T-helper 1 cell (primary cell): ENCODE measurements around the gene FAM53B.

Source experiments
- DNase-seq, 5 donors: peaks; one replicate each; pipeline ENCODE4 v3.0.0-alpha.2; 2012 to 2020

FAM53B gene

DNA sequence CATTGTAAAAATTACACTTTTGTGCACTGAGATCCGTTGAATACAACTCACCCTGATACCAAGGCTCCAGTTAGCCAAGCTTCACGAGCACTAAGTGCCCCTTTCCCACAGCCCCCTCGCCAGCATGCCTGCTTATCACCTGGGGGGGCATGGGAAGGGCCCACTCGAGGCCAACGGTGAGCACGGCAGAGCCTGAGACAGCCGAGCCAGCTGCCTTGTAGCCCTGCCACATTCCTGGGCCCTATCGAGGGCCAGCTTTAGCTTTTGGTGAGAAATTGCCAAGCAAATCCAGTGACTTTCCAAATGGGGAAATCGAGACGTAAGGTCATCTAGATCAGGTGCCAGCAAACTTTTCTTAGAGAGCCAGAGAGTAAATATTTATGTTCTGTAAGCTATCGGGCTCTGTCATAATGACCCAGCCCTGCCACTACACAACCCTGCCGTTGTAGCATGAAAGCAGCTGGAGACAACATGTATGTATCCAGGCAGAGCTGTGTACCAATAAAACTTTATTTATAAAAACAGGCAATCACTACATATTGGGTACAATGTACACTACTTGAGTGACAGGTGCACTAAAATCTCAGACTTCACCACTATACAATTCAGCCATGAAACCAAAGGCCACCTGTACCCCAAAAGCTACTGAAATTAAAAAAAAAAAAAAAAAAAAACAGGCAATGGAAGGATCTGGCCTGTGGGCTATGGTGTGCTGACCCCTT is 83.6 kb downstream of the FAM53B start:
- DNase-seq: no peak

DNA sequence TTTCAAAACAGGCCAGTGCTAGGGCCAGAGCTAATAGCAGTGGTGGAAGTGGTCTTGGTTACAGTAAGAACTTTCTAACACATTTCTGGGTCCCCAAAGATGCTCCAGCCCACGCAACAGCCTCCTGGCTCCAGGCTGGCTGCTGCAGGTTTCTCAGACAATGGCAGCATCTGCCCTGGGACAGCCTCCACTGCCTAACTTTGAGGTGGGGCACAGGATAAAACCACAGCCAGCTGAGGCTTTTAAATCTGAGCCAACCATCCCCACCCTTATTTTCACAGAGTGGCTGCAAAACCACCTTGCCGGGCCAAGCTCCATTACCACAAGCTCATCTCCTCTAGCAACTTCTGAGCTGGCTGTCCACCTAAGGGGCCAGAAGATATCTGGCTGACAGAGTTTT is 84.8 kb downstream of the FAM53B start:
- peak in 1 of 5 donors; percentile 22 for DNase-seq

DNA sequence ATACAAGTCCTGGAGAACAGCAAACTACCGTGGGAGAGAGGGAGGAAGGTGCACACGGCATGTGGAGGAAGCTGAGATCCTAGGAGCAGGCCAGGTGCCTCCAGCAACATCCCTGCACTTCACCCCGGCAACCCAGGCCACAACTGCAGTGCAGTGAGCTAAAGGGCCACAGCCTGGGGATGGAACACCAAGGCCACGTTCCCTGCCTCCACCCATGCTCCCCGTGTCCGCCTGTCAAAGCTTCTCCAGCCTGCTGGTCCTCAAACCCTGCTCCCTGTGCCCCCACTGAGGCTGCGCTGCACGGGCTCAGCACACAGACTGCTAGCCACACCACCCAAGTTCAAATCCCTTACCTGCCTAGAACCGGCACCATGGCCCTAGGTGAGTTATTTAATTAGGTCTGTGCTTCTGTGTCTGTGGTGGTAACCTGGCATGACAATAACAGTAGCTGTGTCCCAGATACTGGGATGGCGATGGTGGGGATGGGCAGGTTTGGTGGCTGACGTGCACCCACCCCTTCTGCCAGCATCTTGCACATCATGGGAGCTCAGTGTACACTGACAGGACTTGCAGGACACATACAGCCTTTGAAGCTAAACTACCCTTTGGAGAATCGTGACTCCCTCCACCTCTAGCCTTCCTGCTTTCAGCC is 85.5 kb downstream of the FAM53B start:
- DNase-seq: no peak

DNA sequence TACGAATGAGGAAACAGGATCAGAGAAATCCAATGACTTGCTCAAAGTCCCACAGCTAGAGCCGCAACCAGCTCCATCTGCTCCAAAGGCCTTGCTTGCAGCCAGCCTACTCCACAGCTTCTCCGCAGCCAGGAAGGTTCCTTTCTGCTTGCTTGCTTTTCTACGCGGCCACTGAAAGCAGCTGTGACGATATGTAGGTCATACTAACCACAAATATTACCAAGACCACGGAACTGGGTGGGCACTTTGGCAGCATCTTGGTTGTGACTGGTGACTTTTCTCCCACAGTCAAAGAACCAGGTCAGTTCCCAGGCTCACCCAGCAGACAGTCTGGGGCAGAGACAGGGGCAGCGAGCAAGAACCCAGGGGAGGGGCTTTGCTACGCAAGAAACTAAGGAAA is 86.4 kb downstream of the FAM53B start:
- peak in 2 of 5 donors; percentile 30 to 49 for DNase-seq

DNA sequence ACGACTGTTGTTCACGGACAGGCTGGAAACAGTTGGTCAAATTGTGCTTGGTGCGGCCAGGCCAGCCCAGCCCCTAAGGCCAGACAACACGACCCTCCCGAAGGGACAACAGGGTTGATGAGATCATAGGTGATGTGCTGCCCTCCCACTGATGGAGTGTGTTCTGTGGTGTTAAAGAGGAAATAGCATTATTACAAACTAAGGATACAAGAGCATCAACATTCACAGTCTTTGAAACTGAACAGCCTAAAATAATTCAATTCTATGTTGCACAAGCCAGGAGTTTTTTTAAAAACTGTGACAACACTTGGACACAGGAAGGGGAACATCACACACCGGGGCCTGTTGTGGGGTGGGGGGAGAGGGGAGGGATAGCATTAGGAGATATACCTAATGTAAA is 87.6 kb downstream of the FAM53B start:
- DNase-seq: no peak

DNA sequence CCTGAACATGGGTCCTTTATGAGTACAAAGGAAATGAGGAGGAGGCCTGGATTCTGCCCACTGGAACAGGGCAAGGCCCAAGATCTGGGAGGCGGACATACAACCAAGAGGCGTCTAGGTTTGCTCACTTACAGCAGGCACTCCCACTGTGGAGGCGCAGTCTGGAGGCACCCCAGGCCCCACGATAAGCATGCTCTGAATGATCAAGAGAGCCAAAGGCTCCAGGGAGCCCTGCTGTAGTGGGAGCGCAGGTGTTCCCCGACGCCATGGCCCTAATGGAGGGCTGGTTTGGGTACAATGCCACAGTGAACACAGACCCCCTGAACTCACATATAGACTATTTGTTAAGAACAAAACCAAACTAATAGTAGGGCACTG is 88.1 kb downstream of the FAM53B start:
- no peak for DNase-seq

DNA sequence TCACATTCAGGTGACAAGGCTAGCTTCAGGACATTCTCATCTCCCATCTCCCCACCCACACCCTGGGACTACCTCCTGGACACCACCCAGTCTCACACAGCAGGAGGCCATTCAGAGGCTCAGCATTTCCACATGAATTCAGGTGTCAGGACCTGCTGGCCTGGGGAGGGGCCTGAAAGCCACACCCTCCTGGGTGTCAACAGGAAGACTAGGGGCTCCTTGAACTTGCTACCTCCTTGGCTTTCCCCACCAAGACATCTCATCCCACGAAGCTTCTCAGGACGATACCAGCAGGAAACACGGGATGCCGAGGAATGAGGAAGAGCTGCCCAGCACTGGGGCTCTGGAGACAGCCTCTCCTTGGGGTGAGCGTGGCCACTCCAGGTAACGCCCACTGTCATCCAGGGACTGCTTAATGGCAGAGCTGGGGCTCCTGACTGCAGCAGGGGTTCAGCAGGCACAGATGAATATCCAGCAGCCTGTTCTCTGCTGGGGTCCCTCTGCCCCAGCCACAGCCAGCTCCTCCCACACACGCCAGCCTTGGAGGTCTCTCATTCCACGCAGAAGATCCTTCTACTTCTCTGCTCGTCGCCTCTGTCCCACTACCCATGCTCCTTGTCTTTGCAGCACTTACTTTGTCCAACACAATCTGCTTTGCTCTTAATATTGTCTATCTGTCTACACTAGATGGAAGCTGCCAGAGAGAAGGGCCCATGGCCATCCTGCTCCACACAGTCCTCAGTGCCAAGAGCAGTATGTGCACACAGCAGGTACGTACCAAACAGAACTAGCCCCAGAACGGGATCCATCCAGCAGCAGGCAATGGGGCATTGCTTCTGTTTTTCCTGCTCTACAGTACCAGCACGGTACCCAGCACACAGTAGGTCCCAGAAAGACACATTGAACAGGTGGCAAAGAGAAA is 88.7 kb downstream of the FAM53B start:
- no peak for DNase-seq

DNA sequence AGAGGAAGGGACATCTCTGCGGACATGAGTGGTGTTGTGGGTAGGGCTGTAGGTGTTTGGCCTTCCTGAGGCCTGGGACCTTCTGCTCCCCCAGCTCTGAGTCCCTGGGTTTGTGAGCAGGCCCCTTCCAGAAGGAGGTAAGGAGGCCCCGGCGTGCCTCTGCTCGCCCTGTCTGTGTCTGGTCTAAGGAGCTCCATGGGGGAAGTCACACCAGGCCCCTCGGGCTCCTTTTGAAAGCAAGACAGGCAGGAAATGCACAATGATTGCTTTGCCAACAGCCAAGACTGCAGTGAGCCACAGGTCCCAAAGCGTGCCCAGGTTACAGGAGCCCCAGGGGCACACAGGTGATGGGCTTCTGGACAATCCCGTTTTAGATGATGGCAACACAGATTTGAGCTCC is 89.5 kb downstream of the FAM53B start:
- DNase-seq: no peak

DNA sequence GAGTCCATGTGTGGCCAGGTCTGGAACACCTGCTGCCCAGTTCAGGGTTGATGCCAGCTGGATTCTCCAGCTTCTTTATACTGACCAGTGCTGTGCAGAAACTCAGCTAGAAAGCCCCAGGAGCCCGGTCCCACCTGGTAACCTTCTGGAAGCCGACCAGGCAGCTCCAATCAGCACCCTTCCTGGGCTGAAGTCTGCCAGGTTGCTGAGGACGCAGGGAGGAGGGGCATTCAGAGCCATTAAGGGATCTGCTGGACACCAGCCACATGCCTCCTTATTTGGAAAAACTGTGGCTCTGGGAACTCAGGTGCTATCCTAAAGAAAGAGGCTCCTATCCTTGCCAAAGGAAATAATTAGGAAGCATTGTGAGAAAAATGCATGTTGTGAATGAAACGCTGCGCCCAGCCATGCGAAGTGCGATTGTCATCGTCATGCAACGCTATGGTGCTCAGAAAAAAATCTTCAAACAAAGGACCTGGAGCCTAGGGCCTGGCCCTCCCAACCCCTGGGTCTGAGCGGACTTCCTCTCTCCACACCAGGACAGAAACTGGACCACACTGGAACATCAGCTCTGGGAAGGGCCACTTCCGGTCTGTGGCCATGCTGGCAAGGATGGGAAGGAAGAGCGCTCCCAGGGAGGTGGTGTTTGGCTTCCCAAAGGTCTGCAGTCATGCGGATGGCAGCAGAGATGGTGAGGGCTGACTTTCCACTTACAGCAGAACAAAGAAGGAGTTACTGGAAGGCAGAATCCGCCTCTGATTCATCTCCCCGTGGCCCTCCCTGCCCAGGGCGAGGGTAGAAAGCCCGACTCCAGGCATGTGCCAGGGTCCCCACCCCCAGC is 90.1 kb downstream of the FAM53B start:
- no peak for DNase-seq

DNA sequence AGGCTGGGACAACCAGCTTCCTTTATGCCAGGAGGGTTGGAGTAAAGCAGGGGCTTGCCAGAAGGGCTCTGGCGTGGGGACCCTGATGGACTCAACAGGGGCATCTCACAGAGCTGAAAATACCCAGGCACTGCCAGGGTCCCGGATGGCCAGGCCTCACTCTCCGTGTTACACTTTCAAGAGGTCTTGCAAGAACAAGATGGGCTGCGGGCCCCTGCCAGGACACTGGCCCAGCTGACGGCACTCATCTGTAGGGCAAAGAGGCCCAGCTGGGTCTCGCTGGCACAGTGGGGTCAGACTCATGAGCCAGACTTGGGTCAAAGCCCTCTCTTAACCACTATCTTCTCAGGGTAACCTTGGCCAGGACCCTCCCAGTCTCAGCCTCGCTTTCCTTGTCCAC is 90.9 kb downstream of the FAM53B start:
- no peak for DNase-seq

DNA sequence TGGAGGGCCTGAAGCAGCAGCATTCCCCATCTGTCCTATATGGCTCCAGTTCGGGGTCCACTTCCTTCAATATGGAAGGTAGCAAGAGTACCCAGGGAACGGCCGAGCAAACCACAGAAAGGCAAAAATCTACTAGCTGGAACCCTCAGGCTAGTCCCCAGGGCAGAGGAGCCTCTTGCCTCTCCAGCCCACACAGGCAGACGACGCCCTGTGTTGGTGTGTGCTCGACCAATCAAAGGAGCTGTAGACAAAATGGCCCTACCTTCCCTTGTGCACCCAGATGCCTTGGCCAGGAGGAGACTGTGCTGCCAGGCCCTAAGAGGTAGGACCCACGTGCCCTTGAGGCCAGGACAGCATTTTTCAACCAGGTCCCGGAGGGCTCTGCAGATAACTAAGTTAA is 91.5 kb downstream of the FAM53B start:
- DNase-seq: no peak

DNA sequence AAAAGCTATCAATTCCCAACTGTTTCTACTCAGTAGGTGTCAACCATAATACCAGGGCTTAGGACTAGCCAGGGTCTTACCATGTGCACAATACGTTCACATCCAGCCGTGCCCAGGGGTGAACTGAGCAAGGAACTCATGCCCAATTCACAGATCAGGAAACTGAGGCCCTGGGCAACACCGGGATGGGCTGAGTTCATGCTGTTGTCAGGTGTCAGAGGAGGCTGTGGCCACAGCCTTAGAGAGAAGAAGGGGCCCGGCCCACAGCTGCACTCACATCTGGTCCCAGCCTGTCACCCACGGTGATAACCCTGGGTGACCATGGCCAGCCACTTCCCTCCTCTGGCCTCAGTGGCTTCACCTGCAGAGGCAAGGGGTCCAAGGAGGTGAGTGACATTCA is 92.0 kb downstream of the FAM53B start:
- DNase-seq: no peak

DNA sequence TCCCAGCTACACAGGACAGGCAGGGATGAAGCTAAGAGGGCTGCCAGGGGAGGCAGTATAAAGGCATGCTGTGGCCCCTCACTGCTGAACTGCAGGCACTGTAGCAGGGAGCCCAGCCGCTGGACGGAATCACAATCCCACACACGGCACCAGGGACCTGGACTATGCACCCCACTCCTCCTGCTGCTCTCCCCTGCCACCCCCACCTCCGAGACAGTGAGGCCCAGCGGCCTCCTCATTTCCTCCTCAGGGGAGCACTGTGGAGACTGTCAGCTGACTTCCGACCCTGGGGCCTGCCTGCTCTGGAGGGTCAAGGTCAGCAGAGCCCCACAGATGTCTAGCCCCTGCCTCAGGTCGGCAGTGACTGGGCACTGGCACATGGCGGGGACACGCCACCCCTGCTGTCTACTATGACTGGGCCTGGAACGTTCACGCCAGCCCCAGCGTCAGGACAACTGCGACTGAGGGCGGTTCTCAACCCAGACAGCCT is 92.7 kb downstream of the FAM53B start:
- no peak for DNase-seq

DNA sequence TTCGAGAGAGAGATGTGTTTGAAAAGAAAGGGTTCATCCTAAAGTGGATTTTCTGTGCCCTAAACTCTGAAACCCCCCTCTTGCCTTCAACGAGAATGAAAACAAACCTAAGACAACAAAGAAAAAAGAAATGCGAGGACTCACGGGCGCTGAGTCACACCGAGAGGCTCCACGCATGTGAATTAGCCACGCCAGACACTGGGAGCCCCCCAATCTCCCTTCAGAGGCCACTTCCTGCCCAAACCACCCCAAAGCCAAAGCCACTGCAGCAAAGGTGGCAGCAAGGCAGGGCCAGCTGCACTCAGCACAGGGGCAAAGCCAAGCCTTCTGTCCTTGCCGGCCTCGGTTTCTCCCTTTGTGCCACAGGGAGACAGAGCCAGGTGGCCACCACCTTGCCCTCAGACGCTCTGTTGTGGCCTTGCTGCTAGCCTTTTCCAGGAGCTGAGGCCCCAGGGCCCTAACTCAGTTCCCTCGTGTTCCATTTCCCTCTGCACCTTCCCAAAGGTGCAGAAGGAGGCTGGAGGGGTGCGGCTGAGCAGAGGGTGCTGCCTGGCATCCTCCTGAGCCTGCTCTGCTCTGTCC is 93.3 kb downstream of the FAM53B start:
- peak; percentile 33 to 77 (median 50) for DNase-seq

DNA sequence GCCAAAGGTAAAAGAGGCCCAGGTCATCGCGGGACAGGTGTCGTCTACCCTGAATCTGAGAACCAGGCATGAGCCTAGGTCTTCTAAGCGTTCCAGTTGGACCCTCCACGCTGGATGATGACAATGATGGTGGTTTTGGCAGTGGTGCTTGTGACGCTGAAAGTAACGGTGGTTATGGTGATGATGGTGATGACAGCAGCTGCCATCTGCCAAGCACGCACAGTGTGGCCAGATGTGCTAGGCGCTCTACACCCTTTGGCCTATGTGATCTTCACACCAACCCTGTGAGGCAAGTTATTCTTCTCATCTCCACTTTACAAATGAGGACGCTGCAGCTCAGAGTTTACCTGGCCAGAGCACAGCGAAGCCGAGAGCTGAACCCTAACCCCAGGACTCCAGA is 93.9 kb downstream of the FAM53B start:
- DNase-seq: no peak

DNA sequence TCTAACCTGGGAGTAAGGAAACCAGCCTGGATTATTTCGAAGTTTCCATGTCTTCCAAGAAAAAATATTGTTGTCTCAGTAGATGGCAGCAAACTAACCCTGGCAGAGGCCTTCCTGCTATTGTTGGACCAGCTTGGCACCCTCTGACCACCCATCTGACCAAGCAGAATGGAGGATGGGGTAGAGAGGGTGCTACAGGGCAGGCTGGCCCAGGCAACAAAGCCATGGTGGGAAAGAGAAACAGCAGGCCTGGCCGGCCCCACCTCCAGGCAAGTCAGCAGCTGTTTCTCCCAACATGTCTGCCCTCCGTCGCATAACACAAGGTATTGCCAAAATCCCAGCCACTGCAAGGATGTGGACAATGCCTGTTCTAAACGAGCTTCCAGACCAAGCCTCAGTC is 95.0 kb downstream of the FAM53B start:
- no peak for DNase-seq

DNA sequence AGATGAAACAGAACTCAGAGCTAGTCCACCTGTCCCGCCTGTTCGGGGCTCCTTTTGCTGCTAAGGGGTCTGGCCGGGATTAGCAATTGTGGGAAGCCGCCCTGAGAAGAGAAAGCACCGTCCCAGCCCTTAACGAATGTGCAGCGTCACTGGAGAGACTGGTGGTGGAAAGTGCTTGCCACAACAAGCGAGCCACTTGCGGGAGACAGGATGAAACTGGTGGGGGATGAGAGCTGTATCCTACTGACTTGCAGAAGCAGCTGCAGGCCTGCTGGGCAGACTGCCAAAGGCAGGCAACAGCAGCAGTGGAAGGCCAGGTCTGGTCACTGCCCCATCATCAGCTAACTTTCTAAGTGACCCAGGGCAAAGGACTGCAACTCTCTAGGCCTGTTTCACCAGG is 95.4 kb downstream of the FAM53B start:
- peak in 3 of 5 donors; percentile 35 to 81 (median 41) for DNase-seq

DNA sequence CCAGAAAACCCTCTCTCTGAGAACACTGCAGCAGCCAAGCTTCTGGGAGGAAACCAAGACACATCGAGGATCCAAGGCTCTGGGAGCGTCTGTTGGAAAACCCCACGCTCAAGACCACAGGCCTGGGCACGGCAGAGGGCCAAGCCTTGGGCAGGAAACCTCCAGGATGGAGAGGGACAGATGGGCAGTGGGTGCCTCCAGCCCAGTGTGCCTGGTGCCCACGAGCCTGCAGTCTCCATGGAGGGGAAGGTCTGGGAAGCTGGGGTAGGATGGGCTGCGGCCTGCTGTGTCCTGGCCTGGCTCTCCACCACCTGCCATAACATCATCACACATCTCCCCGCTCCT is 96.1 kb downstream of the FAM53B start:
- no peak for DNase-seq

DNA sequence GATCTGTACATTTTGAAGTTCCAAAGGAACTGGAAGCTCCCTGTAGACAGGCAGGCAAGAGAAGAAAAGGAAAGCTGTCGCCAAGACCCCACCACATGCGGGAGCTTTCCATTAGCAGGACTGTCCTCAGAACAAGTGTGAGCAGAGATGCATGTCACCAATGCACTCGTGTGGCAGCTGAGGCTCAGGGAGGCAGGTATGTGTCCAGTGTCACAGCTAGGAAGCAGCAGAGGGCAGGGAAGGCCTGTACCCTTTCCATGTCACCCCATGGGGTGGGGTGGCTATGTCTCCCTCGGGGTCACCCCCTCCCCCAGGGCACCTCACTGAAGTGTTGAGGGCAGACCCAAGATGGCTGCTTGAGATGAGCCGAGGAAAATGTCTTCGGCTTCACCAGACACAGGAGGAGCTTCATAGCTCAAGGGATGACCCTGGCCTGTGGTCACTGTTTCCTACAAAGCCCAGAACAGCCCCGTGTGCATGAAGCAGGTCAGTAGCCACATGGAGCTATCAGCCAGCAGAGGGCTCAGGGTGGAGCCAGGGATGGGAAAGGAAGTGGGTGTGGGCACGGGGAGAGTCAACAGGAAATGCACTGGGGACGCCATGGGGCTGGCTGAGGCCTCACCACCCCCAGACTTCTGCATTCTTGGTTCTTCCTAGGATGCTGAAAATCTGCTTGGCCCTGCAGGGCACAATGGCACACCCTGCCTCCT is 96.6 kb downstream of the FAM53B start:
- peak; percentile 41 to 89 (median 58) for DNase-seq

DNA sequence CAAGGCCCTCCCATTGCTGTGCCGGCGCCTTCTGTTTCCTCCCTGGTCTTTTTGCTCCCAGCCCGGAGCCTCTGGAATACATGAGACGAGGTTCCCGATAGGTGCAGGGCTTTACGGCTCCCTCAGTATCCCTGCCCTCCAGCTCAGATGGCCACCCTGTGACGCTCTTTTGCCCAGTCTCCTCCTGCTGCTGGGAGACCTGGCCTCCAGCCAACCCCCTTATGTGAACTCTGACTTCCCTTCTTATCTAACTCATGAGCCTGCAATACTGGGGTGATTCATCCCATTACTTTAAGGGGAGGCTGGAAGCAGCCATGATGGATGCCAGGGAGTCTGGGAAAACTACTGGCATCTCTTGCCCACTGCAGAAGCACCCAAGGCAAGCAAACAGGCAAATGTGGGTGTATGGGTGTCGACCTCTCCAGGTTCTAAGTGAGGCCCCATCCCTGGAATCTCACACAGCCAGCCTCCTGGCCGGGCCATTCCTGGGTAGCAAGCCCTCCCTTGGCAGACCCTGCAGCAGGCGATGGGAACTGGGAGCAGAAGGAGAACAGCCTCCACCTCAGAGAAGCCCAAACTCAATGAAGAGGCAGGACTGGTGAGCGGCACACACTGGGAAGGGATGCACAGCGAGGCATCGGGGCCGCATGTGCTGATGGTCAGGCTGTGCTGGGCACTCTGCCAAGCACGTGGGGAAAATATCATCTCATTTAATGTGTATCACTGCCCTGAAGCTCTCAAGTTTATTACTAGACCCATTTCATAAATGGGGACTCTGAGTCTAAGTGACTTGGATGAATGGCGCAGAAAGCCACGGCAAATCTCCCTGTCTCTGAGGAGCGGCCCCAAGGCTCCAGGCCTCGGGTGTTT is 97.5 kb downstream of the FAM53B start:
- no peak for DNase-seq
